Measurements from ENCODE around the gene UBXN7. TPM values are rescaled to one million over a fixed set of nuclear protein-coding genes. Genes with fewer than 3 reads are reported as not detected.
"Not testable (repeated sequence)": the region's sequence is repeated elsewhere in the genome, so short reads cannot be mapped to it uniquely, and the experiment has no call there.

Gene UBXN7
- total and polyA plus RNA-seq, 2 of the 4 experiments (the other 2 are of a cell fraction), result 8.6 to 16.1 TPM

DNA sequence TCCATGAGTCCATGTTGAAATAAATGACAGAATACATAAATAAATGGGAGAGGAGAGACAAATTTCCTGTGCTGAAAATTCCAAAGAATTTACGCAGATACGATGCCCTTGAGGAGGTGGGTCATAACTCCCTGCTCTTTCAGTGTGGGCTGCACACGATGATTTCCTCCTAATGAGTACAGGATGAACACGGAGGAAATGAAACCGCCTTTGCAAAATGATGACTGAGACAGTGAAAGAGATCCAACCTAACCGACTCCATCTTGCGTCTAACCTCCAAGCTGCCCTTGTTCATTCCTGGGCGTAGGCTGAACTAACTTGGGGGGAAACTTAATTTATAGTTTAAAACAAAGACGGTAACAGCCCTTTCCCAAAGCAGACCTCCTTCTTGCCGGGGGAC, 129.7 kb downstream of the UBXN7 start:
- H3K4me3 ChIP-seq (ENCODE audit: insufficient read depth, low read depth, low read length), result not testable (repeated sequence)

More for the DNA sequence above, 129.7 kb downstream of the UBXN7 start:
- H3K9me1 ChIP-seq (ENCODE audit: insufficient read depth, low read length); H3K14ac ChIP-seq (replicated peaks; ENCODE audit: low read depth, low read length); H4K8ac ChIP-seq (ENCODE audit: low read depth in 2 of 2, low read length in 2 of 2); H2BK20ac ChIP-seq (ENCODE audit: low read depth, low read length); H3K9me3 ChIP-seq (ENCODE audit: control insufficient read depth, insufficient read depth, low read length); BruUV-seq (replicated peaks); H3K9ac ChIP-seq (ENCODE audit: low read depth, low read length); H2BK5ac ChIP-seq (ENCODE audit: low read depth, low read length, poor library complexity, severe bottlenecking); H2AK9ac ChIP-seq (replicated peaks; ENCODE audit: low read depth, low read length, poor library complexity); H4K20me1 ChIP-seq (ENCODE audit: insufficient read depth, low read length); H2BK120ac ChIP-seq (ENCODE audit: low read depth, low read length); H3K18ac ChIP-seq (ENCODE audit: low read depth, low read length); H2BK15ac ChIP-seq (ENCODE audit: low read depth, low read length); intact Hi-C loops (cut with micrococcal nuclease); H3K4me1 ChIP-seq (ENCODE audit: control insufficient read depth, insufficient read depth, low read length); H2AFZ ChIP-seq (replicated peaks; ENCODE audit: low read length, poor library complexity); ATAC-seq (ENCODE audit: low read depth); dilution Hi-C loops (cut with HindIII; ENCODE audit: low sequenced_read_pairs, unreplicated experiment); H3K27me3 ChIP-seq (ENCODE audit: control insufficient read depth, insufficient read depth, low read length); H3K4me2 ChIP-seq (ENCODE audit: low read depth, low read length); H4K5ac ChIP-seq (ENCODE audit: low read depth, low read length); H3K27ac ChIP-seq (ENCODE audit: insufficient read depth, low read length); H4K91ac ChIP-seq (ENCODE audit: insufficient read depth, low read depth, low read length); H2AK5ac ChIP-seq (ENCODE audit: low read depth, low read length); CTCF ChIA-PET; H3K79me1 ChIP-seq (ENCODE audit: low read depth in 1 of 2, low read length in 2 of 2); POLR2A ChIA-PET (ENCODE audit: unreplicated experiment); in situ Hi-C loops (cut with MboI; ENCODE audit: low sequenced_read_pairs); H3K36me3 ChIP-seq (ENCODE audit: control insufficient read depth, insufficient read depth, low read length); DNase-seq; H3K4ac ChIP-seq (ENCODE audit: low read depth, low read length); H3K23ac ChIP-seq (ENCODE audit: low read depth, low read length); H3K56ac ChIP-seq (ENCODE audit: extremely low read depth, insufficient read depth, low read length): not testable (repeated sequence)
- no CpG with 5 or more reads among the region's 10 CpGs for WGBS, 2 experiments (ENCODE audit: extremely low coverage in 2 of 2, insufficient read length in 1 of 2)
